NCI-H2227 treated with DMSO at 0.1 percent for 48 hours (cell line): ENCODE data around the gene PCMT1.
"Not testable (repeated sequence)": the region's sequence is repeated elsewhere in the genome, so short reads cannot be mapped to it uniquely, and the experiment has no call there.

Source experiments
- DNase-seq: peaks from one replicate; lab custom pipeline; 2025; lab: John Stamatoyannopoulos, UW

Gene PCMT1

DNA sequence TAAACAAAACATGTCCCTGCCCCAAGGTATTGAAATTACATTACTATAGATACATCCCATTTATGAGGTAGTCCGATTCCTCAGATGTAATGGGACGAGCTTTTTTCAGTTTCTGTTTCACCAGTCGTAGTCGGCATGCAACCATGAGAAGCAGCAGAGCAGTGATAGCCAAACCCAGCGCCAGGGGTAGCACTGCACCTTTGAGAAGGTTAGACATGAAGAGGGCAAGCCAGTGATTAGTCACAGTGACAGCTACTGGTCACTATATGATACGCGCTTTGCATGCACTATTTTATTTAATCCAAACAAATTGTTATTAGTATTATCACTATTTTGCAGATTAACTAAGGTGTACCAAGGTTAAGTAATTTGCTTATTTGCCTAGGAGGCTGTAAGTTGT is 71.0 kb downstream of the PCMT1 start:
- no peak for DNase-seq

DNA sequence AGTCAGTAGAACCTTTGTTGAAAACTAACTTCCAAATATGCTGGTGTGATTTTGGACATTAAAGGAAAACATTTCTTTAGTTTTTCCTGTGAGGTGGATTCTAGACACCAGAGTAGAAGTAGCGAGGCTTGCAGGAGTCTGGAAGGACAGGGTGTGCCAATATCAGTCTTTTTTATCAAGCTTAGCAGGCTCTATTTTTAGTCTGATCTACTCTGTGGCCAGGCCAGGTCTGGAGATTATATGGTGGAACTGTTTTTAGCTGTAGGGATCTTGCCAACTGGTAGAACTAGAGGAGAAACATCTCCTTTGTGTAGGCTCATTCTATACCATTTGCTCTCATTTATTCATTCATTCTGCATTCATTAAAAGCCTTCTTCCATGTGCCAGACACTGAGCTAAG is 72.0 kb downstream of the PCMT1 start:
- no peak for DNase-seq

DNA sequence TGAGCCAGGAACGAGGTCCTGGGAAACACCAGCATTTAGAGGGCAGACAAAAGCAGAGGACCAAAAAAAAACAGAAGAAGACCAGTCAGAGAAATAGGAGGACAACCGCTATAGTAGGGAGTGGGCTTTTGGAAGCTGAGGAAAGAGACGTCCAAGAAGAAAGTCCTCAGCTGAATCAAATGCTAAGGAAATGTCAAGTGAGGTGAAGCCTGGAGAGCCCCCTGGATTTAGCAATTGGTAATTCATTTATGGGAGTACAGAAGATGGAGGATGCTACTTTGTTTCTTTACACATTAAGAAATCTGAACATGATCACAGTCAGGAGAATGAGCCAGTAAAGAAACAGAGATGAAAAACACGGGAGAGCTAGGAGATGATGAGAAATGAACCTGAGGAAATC is 73.5 kb downstream of the PCMT1 start:
- DNase-seq = no peak

DNA sequence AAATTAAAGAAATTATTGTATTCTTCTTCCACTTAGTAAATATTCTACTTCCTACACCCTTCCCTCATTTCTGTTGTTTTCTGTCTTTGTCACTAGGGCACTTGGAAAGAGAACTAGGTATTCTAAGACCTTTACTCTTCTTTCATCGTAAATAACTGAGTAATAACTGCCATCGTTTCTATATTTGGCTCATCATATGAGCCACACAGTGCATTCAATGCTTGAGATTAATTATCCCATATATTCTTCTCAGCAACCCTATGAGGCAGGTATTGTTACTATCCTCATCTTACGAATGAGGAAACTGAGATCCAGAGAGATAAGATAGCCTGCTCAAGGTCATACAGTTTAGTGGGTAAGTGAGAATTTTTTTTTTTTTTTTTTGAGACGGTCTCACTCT is 75.8 kb downstream of the PCMT1 start:
- no peak for DNase-seq

DNA sequence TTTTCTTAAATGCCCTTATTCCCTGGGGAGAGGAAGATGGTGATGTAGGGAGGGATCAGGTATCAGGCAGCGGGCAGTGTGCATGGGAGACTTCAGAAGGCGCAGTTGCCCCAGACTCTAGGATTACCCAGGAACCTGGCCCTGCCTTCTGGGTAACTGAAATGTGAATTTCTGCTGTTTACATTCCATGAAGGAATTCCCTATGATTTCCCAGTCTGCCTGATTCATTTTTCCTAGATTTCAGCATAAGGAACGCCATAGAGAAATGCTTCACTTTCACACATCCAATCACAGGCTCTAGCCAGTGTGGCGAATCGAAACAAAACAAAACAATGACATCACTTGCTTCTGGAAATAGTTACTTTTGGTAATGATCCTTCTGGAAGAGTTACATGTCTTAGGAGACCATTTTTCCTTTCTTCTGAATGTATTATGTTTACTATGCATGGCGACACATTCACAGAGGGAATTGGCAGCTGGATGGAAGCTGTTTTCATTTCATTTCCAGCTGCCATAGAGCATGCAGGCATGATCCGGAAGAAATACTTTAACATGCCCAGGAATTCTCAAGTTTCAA is 81.3 kb downstream of the PCMT1 start:
- no peak for DNase-seq

DNA sequence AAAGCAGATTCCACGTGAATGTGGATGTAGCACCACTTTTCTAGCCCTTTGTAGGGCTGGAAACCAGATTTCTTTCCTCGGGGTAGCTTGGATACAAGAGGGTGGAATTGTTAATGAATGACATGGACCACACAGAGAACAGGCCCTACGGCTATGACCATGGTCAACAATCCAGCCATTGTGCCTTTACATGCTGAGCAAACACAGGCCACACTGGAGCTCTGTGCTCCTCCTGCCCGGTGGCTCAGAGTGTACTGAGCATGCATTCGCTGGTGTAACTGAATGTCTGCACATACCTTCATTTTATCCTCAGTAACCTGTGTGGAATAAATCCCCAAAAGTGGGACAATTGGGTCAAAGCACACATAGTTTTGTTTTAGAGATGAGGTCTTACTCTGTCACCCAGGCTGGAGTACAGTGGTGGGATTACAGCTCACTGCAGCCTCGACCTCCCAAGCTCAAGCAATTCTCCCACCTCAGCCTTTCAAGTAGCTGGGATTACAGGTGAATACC is 81.8 kb downstream of the PCMT1 start:
- DNase-seq = no peak

DNA sequence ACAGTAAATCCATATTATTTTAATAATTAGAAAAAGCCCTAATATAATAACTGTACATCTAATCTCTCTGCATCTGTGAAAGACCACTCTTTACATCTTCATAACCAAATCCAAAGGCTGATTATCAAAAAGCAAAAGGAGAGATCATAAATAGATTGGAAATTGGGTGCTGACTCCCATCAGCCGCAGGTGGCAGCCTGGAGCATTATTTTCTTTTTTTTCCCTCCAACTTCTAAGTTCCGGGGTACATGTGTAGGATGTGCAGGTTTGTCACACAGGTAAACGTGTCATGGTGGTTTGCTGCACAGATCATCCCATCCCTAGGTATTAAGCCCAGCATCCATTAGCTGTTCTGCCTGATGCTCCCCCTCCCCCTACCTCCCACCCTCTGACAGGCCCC is 84.1 kb downstream of the PCMT1 start:
- DNase-seq = no peak

DNA sequence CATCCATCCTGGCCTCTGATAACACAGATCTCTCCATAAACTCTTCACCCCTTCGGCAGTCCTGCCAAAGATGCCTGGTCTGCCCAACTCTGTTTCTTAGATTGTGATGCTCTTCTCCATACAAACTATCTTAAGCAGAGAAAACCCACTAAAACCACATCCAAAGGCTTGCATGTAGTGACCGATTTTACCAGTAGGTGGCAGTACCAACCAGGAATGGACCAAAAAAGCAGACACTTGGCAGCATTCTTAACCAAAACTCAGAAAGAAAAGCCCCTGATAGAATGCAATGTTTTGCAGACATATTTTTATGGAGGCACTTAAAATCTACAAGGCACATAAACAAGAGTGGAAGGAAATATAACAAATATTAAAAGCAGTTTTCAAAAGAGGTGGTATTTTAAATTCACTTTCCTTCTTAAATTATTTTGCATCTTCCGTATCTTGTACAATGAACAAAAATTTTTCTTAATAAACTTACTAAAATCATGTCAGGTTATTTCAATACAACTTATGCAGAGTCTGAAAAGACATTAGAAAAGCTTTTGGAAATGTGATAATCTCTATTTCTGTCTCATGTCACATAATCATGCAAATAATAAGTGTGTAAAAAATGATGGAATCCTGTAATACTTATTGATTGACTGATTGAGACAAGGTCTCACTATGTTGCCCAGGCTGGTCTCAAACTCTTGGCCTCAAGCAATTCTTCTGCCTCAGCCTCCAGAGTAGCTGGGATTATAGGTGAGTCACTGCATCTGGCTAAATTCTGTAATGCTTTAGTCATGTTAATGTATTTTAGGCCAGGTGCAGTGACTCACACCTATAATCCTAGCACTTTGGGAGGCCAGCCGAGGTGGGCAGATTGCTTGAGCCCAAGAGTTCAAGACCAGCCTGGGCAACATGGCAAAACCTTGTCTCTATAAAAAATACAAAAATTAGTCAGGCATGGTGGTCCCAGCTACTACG is 85.3 kb downstream of the PCMT1 start:
- DNase-seq = peak; percentile 49

DNA sequence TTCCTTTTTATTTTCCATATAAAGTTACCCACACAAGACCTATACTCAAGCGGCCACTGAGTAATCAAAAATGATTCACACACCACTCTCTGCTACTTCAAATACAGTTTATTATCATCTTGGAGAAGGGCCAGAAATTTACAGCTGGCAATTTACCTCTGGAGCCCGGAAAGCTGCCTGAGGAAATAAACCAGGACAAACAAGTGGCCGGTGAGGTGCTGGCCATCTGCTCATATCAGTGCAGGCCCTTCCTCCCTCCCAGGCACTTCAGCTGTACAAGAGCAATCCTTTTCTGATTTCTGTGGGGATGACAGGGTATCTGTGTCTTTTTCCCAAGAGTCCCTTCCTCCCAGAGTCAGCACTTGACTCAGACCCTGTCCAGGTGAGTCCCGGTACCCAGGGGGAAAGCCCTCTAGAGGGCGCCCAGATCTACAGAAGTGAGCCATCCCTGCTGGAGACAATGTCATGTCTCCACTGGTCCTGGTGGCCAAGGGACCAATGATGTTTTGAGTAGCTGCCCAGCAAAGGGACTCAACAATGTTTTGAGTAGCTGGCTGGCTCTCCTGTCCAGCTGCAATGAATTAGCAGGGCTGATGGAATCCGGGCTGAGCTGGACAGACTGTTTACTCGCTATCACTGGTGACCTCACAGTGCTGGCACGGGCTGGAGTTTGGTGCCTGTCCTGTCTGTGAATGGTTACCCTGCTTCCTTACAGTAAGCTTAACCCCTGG is 91.0 kb downstream of the PCMT1 start:
- DNase-seq = peak; percentile 14

DNA sequence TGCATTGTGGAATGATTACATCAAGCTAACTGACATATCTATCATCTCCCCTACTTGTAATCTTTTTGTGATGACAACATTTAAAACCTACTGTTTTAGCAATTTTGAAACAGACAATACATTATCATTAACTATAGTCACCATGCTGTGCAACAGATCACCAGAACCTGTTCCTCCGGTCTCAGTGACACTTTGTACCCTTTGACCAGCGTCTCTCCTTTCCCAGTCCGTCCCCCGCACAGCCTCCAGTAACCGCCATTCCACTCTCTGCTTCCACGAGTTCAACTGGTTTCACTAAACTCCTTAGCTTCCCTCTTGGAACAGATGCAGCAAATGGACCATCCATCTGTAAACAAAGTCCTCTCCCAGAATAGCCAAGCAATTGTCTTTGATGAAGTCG is 92.8 kb downstream of the PCMT1 start:
- no peak for DNase-seq

DNA sequence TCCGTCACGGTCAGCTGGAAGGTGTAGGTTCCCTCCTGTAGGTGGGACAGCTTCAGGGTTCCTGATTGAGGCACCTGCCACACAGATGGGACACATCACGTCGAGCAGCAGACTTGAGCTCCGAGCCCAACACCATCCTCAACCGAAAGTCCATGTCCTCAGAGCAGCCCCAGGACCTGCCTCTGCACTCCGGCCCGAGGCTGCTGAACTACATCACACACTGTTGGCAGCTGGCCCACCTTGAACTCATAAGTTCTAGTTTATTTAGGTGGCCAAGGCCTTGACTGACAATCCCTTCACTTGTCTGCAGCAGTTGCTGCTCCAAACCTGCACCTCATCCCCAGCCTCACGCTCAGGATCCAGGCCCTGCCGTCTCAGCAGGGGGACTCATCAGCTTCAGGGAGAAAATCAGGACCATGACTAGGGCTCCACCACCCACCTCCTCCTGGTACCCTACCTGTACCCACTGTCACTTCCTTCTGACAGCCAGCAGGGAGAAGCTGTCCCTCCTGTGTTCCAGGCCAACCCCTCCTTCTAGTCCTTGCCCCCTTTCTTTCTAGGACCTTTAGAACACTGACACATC is 93.6 kb downstream of the PCMT1 start:
- DNase-seq = no peak

DNA sequence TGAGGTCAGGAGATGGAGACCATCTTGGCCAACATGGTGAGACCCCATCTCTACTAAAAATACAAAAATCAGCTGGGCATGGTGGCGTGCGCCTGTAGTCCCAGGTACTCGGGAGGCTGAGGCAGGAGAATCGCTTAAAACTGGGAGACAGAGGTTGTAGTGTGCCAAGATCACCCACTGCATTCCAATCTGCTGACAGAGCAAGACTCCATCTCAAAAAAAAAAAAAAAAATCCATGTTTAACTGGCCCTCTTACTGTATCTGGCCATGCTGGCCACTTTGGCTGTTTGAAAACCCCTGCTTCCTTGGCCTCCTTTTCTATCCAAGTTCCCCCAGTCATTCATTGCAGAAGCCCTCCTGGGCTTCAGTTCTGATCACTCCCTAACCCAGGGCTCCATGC is 94.5 kb downstream of the PCMT1 start:
- DNase-seq = not testable (repeated sequence)

DNA sequence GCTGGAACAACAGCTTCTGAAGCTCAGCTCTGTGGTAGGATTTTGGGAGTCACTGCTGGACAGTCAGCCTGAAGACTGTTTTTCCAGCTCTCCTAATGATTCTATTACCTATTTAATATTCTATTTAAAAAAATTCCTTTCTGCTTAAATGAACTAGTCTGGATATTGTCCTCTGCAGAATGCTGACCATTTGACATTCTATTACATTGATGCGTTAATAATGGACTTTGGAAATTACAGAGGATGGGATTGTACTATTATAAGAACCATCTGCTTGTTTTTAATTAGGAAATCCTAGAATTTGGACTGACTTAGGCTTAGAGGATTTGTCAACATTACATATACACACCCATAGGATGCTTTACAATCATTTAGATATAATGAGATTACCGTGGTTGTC is 94.9 kb downstream of the PCMT1 start:
- DNase-seq = no peak

DNA sequence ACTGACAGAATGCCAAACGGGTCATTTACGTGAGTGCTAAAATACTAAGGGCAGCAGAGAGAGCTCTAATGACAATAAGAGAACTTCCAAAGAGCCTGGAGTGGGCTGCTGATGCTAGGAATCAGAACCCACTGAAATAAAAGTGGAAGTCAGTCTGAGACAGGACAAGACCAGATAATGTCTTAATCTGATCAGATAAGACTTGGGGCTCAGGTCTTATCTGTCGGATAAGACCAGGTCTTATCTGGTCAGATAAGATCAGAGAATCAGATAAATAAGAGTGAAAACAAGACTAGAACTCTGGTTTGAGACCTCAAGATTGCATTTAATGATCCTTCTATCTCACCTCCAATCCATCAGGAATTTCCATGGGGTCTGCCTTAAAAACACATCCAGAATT is 96.0 kb downstream of the PCMT1 start:
- DNase-seq = no peak

DNA sequence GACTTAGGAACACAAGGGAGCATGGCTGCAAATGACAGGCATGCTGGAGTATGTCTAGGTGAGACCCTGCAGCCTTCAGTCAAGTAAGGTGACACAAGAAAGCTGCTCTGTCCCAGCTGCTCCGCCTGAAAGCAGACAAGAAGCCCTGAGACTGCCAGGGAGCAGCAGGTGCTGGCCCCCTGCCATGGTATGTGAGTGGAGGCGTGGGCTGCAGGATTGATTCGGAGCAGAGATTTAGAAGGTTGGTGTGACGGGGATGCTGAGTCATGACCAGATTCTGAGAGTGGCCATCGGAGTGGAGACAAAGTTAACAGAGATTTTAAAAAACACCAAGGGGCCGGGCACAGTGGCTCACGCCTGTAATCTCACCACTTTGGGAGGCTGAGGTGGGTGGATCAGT is 96.8 kb downstream of the PCMT1 start:
- DNase-seq = no peak

DNA sequence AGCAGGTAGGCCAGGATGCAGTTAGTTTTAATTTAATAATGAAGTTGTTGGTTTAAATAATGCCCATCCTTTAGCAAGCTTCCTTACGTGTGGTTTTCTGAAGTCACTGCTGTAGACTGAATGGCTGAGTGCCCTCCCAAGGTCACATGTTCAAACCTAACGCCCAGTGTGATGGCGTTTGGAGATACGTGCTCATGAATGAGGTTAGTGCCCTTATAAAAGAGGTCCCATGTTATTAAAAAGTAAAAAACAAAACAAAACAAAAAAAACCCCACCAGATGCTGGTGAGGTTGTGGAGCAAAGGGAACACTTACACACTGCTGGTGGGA is 98.4 kb downstream of the PCMT1 start:
- DNase-seq = no peak

DNA sequence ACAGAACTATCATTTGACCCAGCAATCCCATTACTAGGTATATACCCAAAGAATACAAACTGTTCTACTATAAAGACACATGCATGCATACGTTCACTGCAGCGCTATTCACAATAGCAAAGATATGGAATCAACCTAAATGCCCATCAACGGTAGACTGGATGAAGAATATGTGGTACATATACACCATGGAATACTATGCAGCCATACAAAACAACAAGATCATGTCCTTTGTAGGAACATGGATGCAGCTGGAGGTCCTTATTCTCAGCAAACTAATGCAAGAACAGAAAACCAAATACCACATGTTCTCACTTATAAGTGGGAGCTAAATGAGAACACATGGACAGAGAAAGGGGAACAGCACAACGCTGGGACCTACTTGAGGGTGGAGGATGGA is 98.8 kb downstream of the PCMT1 start:
- DNase-seq = not testable (repeated sequence)

DNA sequence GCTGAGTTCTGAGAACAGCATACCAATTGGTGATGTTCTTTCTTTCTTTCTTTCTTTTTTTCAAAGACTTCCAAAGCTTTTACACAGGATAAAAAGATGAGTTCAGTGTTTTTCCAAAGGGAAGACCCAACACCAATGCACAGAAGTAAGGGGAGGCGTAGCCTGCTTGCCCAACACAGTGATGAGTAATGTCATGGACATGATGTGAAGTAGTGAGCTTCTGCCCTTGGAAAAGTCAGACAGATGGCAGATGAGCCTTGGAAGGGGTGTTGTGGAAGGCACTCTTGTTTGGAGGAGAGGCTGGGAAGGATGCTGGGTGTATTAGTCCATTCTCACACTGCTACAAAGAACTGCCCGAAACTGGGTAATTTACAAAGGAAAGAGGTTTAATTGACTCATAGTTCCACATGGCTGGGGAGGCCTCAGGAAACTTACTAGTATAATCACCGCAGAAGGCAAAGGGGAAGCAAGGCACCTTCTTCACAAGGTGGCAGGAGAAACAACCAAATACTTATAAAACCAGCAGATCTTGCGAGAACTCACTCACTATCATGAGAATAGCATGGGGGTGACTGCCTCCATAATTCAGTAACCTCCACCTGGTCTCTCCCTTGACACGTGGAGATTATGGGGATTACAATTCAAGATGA is 102.0 kb downstream of the PCMT1 start:
- no peak for DNase-seq

DNA sequence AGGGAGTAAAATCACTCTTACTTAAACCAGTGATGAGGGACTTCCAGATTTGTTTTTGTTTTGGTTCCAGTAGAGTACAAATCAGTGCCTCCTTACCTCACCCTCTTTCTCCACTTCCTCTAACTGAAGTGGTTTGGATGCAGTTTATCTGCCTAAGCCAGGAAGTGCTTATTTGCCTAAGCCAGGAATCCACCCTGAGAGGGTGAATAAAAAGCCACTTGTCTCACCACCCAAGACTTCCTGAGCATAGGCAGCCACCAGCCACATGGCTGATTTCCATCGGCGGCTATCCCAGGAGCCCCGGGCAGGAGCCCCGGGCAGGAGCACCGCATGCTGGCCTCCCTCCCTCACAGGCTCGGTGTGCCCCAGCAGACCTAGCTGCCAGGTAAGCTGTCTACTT is 102.6 kb downstream of the PCMT1 start:
- no peak for DNase-seq

DNA sequence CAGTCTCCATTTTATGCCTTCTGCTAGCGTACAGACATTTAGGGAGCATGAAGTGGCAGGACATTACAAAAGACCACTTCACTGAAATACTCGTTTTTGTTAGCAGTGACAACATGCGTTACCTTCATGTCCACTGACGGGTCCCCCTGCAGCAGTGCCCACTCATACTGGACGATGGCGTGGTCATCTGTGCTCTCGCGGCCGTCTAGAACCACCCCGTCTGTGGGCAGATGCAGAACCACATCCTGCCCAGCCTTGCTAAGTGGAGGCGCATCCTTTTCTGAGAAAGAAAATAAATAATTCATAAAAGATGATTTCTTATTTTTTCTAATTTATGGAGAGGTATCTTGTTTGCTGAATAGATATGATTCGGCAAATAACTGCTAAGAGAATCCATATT is 103.3 kb downstream of the PCMT1 start:
- no peak for DNase-seq

DNA sequence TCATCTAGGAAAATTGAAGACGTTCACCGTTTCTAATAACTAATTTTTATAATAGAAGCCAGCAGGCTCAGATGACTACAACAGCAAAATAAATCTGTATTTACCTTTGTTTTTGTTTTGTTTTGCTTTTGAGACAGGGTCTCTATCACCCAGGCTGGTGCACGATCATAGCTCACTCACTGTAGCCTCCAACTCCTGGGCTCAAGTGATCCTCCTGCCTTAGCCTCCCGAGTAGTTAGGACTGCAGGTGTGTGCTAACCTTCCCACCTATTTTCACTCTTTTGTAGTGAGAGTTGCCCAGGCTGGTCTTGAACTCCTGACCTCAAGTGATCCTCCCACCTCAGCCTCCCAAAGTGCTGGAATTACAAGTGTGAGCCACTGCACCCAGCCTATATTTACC is 104.5 kb downstream of the PCMT1 start:
- DNase-seq = not testable (repeated sequence)

DNA sequence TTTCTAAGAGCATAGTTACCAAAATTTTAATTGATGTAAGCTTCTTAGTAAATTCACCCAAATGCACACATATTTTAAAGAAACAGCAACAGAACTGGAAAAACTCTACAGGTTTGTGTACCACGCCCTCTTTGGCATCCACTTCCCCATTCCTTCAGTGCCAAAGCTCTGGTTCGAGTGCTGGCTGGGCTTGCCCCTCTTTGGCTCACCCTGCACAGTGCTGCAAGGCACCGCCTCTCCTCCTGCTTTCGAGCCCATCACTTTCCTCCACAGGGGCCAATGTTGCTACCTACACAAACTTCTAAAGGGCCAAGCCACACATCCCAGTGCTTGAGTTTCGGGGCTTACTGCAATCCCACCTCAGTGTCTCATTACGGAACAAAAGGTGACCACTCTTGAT is 105.0 kb downstream of the PCMT1 start:
- no peak for DNase-seq
